CD14-positive monocyte (primary cell): ENCODE results near the gene PSMB7. TPM values are rescaled to one million over a fixed set of nuclear protein-coding genes. Genes with fewer than 3 reads are reported as not detected.
A peak's percentile ranks its signal among the peaks of the same experiment; 100 is the strongest.

Experiments used
- DNase-seq, 3 donors: peaks; one replicate each; pipeline ENCODE4 v3.0.0-alpha.2; 2011 to 2022
- H2AFZ ChIP-seq: 2 replicates; pipeline ENCODE4 v1.6.0; 2012; ENCODE audit warnings: mild to moderate bottlenecking, low read depth, low read length, inconsistent platforms; ENCODE audit not compliant: insufficient read depth, poor library complexity, severe bottlenecking
- H3K27ac ChIP-seq, 2 donors: 1 replicate in 1 of 2; 2 replicates in 1 of 2; pipeline ENCODE4 v1.5.1; 2012 to 2013; ENCODE audit warnings: low read length in 2 of 2, control low read depth in 1 of 2, inconsistent platforms in 1 of 2, low read depth in 1 of 2, mild to moderate bottlenecking in 1 of 2
- H3K27me3 ChIP-seq, 2 donors: one replicate each; pipeline versions ENCODE4 v1.6.0 to v1.6.1; 2011 to 2013; ENCODE audit warnings: low read length in 2 of 2; ENCODE audit not compliant: control insufficient read depth in 2 of 2, insufficient read depth in 2 of 2
- H3K36me3 ChIP-seq, 2 donors: replicated peaks in 1 of 2; 1 replicate in 1 of 2; 2 replicates in 1 of 2; pipeline versions ENCODE4 v1.5.1 to v1.6.1; 2012 to 2013; ENCODE audit warnings: low read length in 2 of 2, control low read depth in 1 of 2, inconsistent platforms in 1 of 2, mild to moderate bottlenecking in 1 of 2; ENCODE audit not compliant: insufficient read depth in 2 of 2, control insufficient read depth in 1 of 2
- H3K4me1 ChIP-seq, 2 donors: 1 replicate in 1 of 2; 2 replicates in 1 of 2; pipeline versions ENCODE4 v1.5.1 to v1.6.1; 2012 to 2013; ENCODE audit warnings: low read length in 2 of 2, control low read depth in 1 of 2, inconsistent platforms in 1 of 2, mild to moderate bottlenecking in 1 of 2, moderate library complexity in 1 of 2; ENCODE audit not compliant: insufficient read depth in 2 of 2, control insufficient read depth in 1 of 2
- H3K4me2 ChIP-seq: replicated peaks from 2 replicates; pipeline ENCODE3; 2012; ENCODE audit warnings: low read length, moderate library complexity, mild to moderate bottlenecking; ENCODE audit not compliant: poor library complexity, severe bottlenecking; ENCODE audit errors: extremely low read depth
- H3K4me3 ChIP-seq, 3 experiments: fragments of 200-600 bp in 1 of 3; sonication (generic) in 1 of 3; replicated peaks in 1 of 3; 1 replicate in 2 of 3; 2 replicates in 1 of 3; pipeline ENCODE4 v1.5.1; 2011 to 2013; ENCODE audit warnings: low read length in 3 of 3, mild to moderate bottlenecking in 3 of 3, control low read depth in 2 of 3, low read depth in 2 of 3, inconsistent platforms in 1 of 3, moderate library complexity in 1 of 3
- H3K79me2 ChIP-seq: 2 replicates; pipeline ENCODE4 v1.6.0; 2012; ENCODE audit warnings: mild to moderate bottlenecking, control low read depth, inconsistent platforms, low read length, moderate library complexity; ENCODE audit not compliant: insufficient read depth
- H3K9ac ChIP-seq: 2 replicates; pipeline ENCODE4 v1.6.0; 2017; ENCODE audit warnings: low read length, mild to moderate bottlenecking; ENCODE audit not compliant: insufficient read depth, poor library complexity, severe bottlenecking
- H3K9me3 ChIP-seq, 2 donors: replicated peaks in 1 of 2; 1 replicate in 1 of 2; 2 replicates in 1 of 2; pipeline versions ENCODE4 v1.5.1 to v1.6.1; 2012 to 2013; ENCODE audit warnings: low read length in 2 of 2, control low read depth in 1 of 2; ENCODE audit not compliant: control insufficient read depth in 1 of 2, insufficient read depth in 1 of 2
- H4K20me1 ChIP-seq: 2 replicates; pipeline ENCODE4 v1.6.0; 2012; ENCODE audit warnings: mild to moderate bottlenecking, low read length, control low read depth, moderate library complexity; ENCODE audit not compliant: insufficient read depth
- H3K27ac Mint-ChIP-seq, 7 donors: one replicate each; pipeline ENCODE4 v1.8.0; 2020; ENCODE audit warnings: mild to moderate bottlenecking in 7 of 7, mixed read lengths in 7 of 7, moderate library complexity in 6 of 7, inconsistent platforms in 2 of 7
- H3K27me3 Mint-ChIP-seq, 3 donors: one replicate each; pipeline ENCODE4 v1.8.0; 2021 to 2022; ENCODE audit warnings: low read depth in 3 of 3, mild to moderate bottlenecking in 3 of 3, mixed read lengths in 3 of 3, moderate library complexity in 3 of 3, inconsistent platforms in 1 of 3
- H3K36me3 Mint-ChIP-seq, 2 donors: one replicate each; pipeline ENCODE4 v1.8.0; 2020; ENCODE audit warnings: mixed read lengths in 2 of 2, inconsistent platforms in 1 of 2, mild to moderate bottlenecking in 1 of 2
- H3K4me1 Mint-ChIP-seq: one replicate; pipeline ENCODE4 v1.8.0; 2020; ENCODE audit warnings: mild to moderate bottlenecking, mixed read lengths
- H3K4me3 Mint-ChIP-seq, 2 donors: one replicate each; pipeline ENCODE4 v1.8.0; 2020; ENCODE audit warnings: mild to moderate bottlenecking in 2 of 2, mixed read lengths in 2 of 2, moderate library complexity in 1 of 2
- H3K9me3 Mint-ChIP-seq, 7 donors: one replicate each; pipeline ENCODE4 v1.8.0; 2020 to 2022; ENCODE audit warnings: mixed read lengths in 7 of 7, mild to moderate bottlenecking in 6 of 7, moderate library complexity in 6 of 7, inconsistent platforms in 2 of 7
- WGBS: methylation state at CpG from one replicate; pipeline ENCODE4 v1.1.5; 2013; ENCODE audit warnings: missing lambda C conversion rate; ENCODE audit not compliant: insufficient coverage; 5-methylcytosine and 5-hydroxymethylcytosine counted together
- intact Hi-C, 2 donors: fragments of 100-400 bp; cut with micrococcal nuclease; formaldehyde crosslinking; loops; one replicate each; pipeline versions ENCODE4 v1.15.0 to v1.15.1; 2023
- polyA plus RNA-seq, 3 donors: library from polyadenylated mRNA; depleted of rRNA in 1 of 3; unstranded in 2 of 3; stranded (reverse) in 1 of 3; fragments of 300-500 nt in 2 of 3; fragments of >200 nt in 1 of 3; fragmentation: Illumina TruSeq in 2 of 3; gene quantifications; 1 replicate in 2 of 3; 2 replicates in 1 of 3; pipeline ENCODE4 v1.2.3, GENCODE V29; 2012 to 2021
- TF ChIP-seq, protein P1 (sequence below): fragments of 200-600 bp; IDR thresholded peaks from one replicate; pipeline ENCODE4 v1.8.0; 2022; ENCODE audit warnings: antibody characterized with exemption, mild to moderate bottlenecking

Gene PSMB7
- polyA plus RNA-seq, 3 donors, result 129 to 194 (median 191) TPM

DNA sequence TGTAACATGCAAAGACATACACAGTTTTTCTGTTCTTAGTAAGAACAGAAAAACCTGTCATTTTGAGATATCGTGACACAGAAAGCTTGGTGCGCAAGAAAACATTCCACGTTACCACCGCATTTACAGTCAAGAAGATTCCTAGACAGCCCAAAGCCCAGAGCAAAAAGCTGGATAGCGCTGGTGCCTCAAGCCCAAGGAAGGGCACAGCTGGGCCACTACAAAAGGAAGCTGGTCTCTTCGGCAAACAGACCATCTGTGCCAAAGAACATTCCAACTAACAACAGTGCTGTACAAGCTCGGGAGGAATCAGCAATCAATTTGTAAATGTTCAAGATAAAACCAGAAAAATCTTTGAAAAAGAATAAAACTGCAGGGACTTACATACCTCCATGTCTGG is 31.0 kb downstream of the PSMB7 start:
- intact Hi-C loops, result no loop called here
- peak overlapping the region in 1 of 7 donors; percentile 27 for H3K27ac Mint-ChIP-seq
- H3K27ac ChIP-seq, result no peak overlapping the region
- H3K9me3 ChIP-seq, result no peaks in the 10 kb centered on the region
- H3K9ac ChIP-seq, result no peak overlapping the region
- TF ChIP-seq, protein P1, sequence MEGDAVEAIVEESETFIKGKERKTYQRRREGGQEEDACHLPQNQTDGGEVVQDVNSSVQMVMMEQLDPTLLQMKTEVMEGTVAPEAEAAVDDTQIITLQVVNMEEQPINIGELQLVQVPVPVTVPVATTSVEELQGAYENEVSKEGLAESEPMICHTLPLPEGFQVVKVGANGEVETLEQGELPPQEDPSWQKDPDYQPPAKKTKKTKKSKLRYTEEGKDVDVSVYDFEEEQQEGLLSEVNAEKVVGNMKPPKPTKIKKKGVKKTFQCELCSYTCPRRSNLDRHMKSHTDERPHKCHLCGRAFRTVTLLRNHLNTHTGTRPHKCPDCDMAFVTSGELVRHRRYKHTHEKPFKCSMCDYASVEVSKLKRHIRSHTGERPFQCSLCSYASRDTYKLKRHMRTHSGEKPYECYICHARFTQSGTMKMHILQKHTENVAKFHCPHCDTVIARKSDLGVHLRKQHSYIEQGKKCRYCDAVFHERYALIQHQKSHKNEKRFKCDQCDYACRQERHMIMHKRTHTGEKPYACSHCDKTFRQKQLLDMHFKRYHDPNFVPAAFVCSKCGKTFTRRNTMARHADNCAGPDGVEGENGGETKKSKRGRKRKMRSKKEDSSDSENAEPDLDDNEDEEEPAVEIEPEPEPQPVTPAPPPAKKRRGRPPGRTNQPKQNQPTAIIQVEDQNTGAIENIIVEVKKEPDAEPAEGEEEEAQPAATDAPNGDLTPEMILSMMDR, result no peak
- peaks cover 75% of the 10 kb centered on the region for H3K79me2 ChIP-seq
- peaks cover 43% of the 10 kb centered on the region for H4K20me1 ChIP-seq
- no peak overlapping the region for H3K4me3 Mint-ChIP-seq
- H3K9me3 Mint-ChIP-seq, result no peaks in the 10 kb centered on the region
- no peak overlapping the region for H3K4me2 ChIP-seq
- DNase-seq, result no peak
- WGBS, result 95% methylated on average over 7 of the region's 7 CpGs
- no peak overlapping the region for H2AFZ ChIP-seq
- peaks cover 10 to 27% of the 10 kb centered on the region in 2 donors for H3K36me3 ChIP-seq
- no peaks in the 10 kb centered on the region for H3K27me3 Mint-ChIP-seq
- no peak overlapping the region for H3K4me3 ChIP-seq
- H3K27me3 ChIP-seq, result no peaks in the 10 kb centered on the region
- H3K4me1 Mint-ChIP-seq, result peaks cover 67% of the 10 kb centered on the region
- H3K36me3 Mint-ChIP-seq, result peaks cover 33 to 38% of the 10 kb centered on the region in 2 donors
- H3K4me1 ChIP-seq, result peaks cover 61 to 69% of the 10 kb centered on the region in 2 donors

DNA sequence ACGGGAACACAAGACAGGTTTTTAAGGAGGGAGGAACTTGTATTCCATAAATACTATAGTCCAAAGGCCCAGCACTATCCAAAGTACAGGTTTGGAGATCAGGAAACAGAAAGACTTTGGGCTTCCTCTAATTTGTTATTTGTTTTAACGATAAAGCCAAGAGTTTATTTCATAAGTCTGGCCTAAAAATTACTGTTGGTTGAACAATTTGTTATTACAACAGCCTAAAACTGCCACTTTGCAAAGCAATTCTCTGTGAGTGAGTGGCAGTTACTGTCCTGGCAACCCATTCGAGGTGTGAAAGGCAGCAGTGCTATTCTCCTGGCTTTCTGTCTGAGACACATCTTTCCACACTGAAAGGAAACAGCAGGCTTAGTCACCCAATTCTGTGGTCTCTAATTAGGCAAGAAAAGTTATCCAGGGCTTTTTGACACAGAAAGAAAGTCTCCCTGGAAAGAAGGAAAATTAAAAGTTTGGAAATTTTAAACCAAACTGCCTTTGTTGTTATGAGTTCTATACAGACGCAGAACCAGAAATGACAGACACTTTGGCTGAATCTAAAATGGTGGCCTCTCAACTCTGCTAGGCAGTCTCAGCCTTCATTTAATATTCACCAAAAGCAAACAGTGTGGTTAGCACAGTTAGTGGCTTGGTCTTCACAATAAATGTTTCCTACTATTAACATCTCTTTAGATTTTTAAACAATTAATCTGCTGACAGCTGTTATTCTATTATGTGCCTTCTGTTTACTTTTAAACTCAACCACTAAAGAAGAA is 33.9 kb downstream of the PSMB7 start:
- Histone ChIP-seq H3K4me1 (peaks cover 36 to 45% of the 10 kb centered on the region in 2 donors), H3K36me3 (peaks cover 13 to 44% of the 10 kb centered on the region in 2 donors), H3K4me3 (no peak overlapping the region), H3K9ac (no peak overlapping the region), H3K27ac (peak overlapping the region in 1 of 2 donors; percentile 51), H3K79me2 (peaks cover 72% of the 10 kb centered on the region), H2AFZ (no peak overlapping the region), H4K20me1 (peaks cover 36% of the 10 kb centered on the region), H3K9me3 (no peaks in the 10 kb centered on the region), H3K4me2 (peak overlapping the region; percentile 10), H3K27me3 (no peaks in the 10 kb centered on the region)
- Mint-ChIP-seq H3K27me3 (no peaks in the 10 kb centered on the region), H3K36me3 (peaks cover 39 to 41% of the 10 kb centered on the region in 2 donors), H3K9me3 (no peaks in the 10 kb centered on the region), H3K27ac (peak overlapping the region in 4 of 7 donors; percentile 31 to 88 (median 58)), H3K4me3 (peak overlapping the region in 1 of 2 donors; percentile 35), H3K4me1 (peaks cover 55% of the 10 kb centered on the region)
- TF ChIP-seq, protein P1, result no peak
- WGBS, result 0% methylated on average over 2 of the region's 4 CpGs
- peak; percentile 35 to 68 (median 66) for DNase-seq
- intact Hi-C loops, result loop anchor here in 1 of 2 donors (2.0 kb wide), 1 partner anchor 13 kb away; no protein-coding TSS in a partner anchor
